Thoracic aorta endothelial cell (primary cell): ENCODE results near the gene CFAP300. TPM values are rescaled to one million over a fixed set of nuclear protein-coding genes. Genes with fewer than 3 reads are reported as not detected.

Source experiments
- small RNA-seq: library from RNA; depleted of rRNA; stranded (forward); fragments of <200 nt; gene quantifications from one replicate; pipeline ENCODE3, GENCODE V24; 2012
- total RNA-seq: library from RNA; depleted of rRNA; stranded (reverse); fragments of >200 nt; gene quantifications from 2 replicates; pipeline ENCODE4 v1.2.3, GENCODE V29; 2012

Gene CFAP300
- total RNA-seq, result 0.14 TPM in 1 of 2 replicates, not detected in the other

DNA sequence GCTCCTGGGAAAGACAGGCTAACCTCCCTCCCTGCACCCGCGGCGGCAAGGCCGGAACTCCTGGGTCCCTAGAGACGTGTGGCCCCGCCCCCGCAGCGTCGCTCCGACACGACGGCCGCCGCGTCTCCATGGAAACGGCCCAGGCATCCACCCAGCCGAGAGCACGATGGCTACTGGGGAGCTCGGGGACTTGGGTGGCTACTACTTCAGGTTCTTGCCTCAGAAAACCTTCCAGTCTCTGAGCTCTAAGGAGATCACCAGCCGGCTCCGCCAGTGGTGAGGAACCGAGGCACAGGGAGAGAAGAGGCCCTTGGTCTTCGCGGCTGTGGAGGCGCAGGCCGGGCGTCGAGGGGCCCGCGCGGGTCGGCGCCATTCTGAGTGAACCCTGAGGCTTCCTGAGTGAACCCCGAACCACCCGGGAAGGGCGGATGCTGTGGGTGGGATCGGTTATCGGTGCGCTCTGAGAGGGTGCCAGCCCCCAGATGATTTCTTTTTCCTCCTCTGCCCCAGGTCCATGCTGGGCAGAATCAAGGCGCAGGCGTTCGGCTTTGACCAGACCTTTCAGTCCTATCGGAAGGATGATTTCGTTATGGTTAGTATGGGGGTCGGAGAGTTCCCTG, at the start of gene CFAP300:
Gene CFAP300, plus strand, starts transcription at position 133 of the 620 bp plus-strand sequence. Its CDS starts 34 bp downstream, at position 167.

GRCh38 chr11:102109896-102110760, 62.9 kb downstream of the CFAP300 start, which contains the start of gene YAP1:
Gene YAP1, plus strand, starts transcription at chr11:102110447. Its CDS starts 402 bp downstream, at chr11:102110849.

Small RNA genes within 50 kb of the gene (small RNA-seq; reads per million reads assigned to genes)
- gene RNA5SP535, result not detected

Other genes starting within 250 kb of the CFAP300 start
- gene CEP126, start 132.4 kb upstream of the CFAP300 start, total RNA-seq, result 3.2 and 4.8 TPM in 2 replicates
- 0.13 TPM in 1 of 2 replicates, not detected in the other for gene ANGPTL5, start 130.9 kb upstream of the CFAP300 start, total RNA-seq
- 34.3 and 57.7 TPM in 2 replicates for gene YAP1, start 63.0 kb downstream of the CFAP300 start, total RNA-seq